ENCODE results near the gene CTIF.

CTIF gene

GRCh38 chr18:48813833-48814489 lies 275.1 kb downstream of the CTIF start:
- Histone ChIP-seq H2BK120ac (ENCODE audit: low read depth, low read length) (no peak overlapping the region), H3K9me3 (ENCODE audit: control insufficient read depth, low read length) (no peaks in the 10 kb centered on the region), H3K18ac (ENCODE audit: low read depth in 1 of 2, low read length in 2 of 2) (peak overlapping the region in 1 of 2 experiments; percentile 59), H4K8ac (ENCODE audit: low read length) (no peak overlapping the region), H3K27ac (ENCODE audit: low read length, poor library complexity, severe bottlenecking) (no peak overlapping the region), H3K9ac (ENCODE audit: low read length) (no peak overlapping the region), H3K14ac (ENCODE audit: low read length in 2 of 2) (peak overlapping the region in 1 of 2 experiments; percentile 49), H3K4me1 (ENCODE audit: control insufficient read depth, insufficient read depth, low read depth, low read length) (peaks cover 5% of the 10 kb centered on the region), H3K4me3 (ENCODE audit: insufficient read depth in 1 of 2, low read depth in 1 of 2, low read length in 2 of 2) (no peak overlapping the region), H3K36me3 (ENCODE audit: control insufficient read depth in 1 of 2, insufficient read depth in 2 of 2, low read depth in 1 of 2, low read length in 2 of 2) (peaks cover 22 to 29% of the 10 kb centered on the region in 2 experiments), H2AFZ (ENCODE audit: low read depth, low read length) (no peak overlapping the region), H3K23ac (ENCODE audit: low read length in 2 of 2) (no peak overlapping the region), H2BK15ac (ENCODE audit: low read depth, poor library complexity, severe bottlenecking) (no peak overlapping the region), H2AK5ac (ENCODE audit: low read length, severe bottlenecking) (peak overlapping the region; percentile 52), H2BK12ac (ENCODE audit: low read length in 2 of 2) (peak overlapping the region in 1 of 2 experiments; percentile 19), H3K27me3 (ENCODE audit: control insufficient read depth in 1 of 2, insufficient read depth in 1 of 2, low read length in 2 of 2) (no peaks in the 10 kb centered on the region), H3K79me1 (replicated peaks; ENCODE audit: low read length, poor library complexity, severe bottlenecking) (peaks cover 13% of the 10 kb centered on the region), H2BK5ac (ENCODE audit: low read depth, low read length, poor library complexity, severe bottlenecking) (no peak overlapping the region), H3K4me2 (ENCODE audit: low read length, poor library complexity, severe bottlenecking) (no peak overlapping the region), H4K91ac (ENCODE audit: low read length) (no peak overlapping the region), H3K4ac (ENCODE audit: low read depth in 1 of 2, low read length in 2 of 2) (no peak overlapping the region)
- 69% methylated on average over 5 of the region's 5 CpGs for WGBS
- no peak for DNase-seq

- Histone ChIP-seq H3K18ac (ENCODE audit: low read depth in 1 of 2, low read length in 2 of 2) (no peak overlapping the region), H3K4me2 (ENCODE audit: low read length, poor library complexity, severe bottlenecking) (no peak overlapping the region), H3K4me1 (ENCODE audit: control insufficient read depth, insufficient read depth, low read depth, low read length) (peaks cover 8% of the 10 kb centered on the region), H2AK5ac (ENCODE audit: low read length, severe bottlenecking) (peak overlapping the region; percentile 55), H2AFZ (ENCODE audit: low read depth, low read length) (no peak overlapping the region), H4K8ac (ENCODE audit: low read length) (no peak overlapping the region), H3K4ac (ENCODE audit: low read depth in 1 of 2, low read length in 2 of 2) (no peak overlapping the region), H3K36me3 (ENCODE audit: control insufficient read depth in 1 of 2, insufficient read depth in 2 of 2, low read depth in 1 of 2, low read length in 2 of 2) (peaks cover 25 to 36% of the 10 kb centered on the region in 2 experiments), H2BK12ac (ENCODE audit: low read length in 2 of 2) (peak overlapping the region in 1 of 2 experiments; percentile 18), H2BK15ac (ENCODE audit: low read depth, poor library complexity, severe bottlenecking) (no peak overlapping the region), H2BK120ac (ENCODE audit: low read depth, low read length) (no peak overlapping the region), H3K9ac (ENCODE audit: low read length) (no peak overlapping the region), H3K79me1 (replicated peaks; ENCODE audit: low read length, poor library complexity, severe bottlenecking) (peaks cover 15% of the 10 kb centered on the region), H3K4me3 (ENCODE audit: insufficient read depth in 1 of 2, low read depth in 1 of 2, low read length in 2 of 2) (no peak overlapping the region), H3K27ac (ENCODE audit: low read length, poor library complexity, severe bottlenecking) (no peak overlapping the region), H3K14ac (ENCODE audit: low read length in 2 of 2) (no peak overlapping the region), H3K23ac (ENCODE audit: low read length in 2 of 2) (no peak overlapping the region), H4K91ac (ENCODE audit: low read length) (no peak overlapping the region), H3K9me3 (ENCODE audit: control insufficient read depth, low read length) (no peaks in the 10 kb centered on the region), H3K27me3 (ENCODE audit: control insufficient read depth in 1 of 2, insufficient read depth in 1 of 2, low read length in 2 of 2) (no peaks in the 10 kb centered on the region), H2BK5ac (ENCODE audit: low read depth, low read length, poor library complexity, severe bottlenecking) (no peak overlapping the region)
- WGBS: 100% methylated on average over 1 of the region's 5 CpGs
- DNase-seq: peak; percentile 71
Measured at GRCh38 chr18:48814490-48815178, 275.8 kb downstream of the CTIF start.

GRCh38 chr18:48815179-48815515 lies 276.3 kb downstream of the CTIF start:
- Histone ChIP-seq H3K27me3 (ENCODE audit: control insufficient read depth in 1 of 2, insufficient read depth in 1 of 2, low read length in 2 of 2) (no peaks in the 10 kb centered on the region), H3K79me1 (replicated peaks; ENCODE audit: low read length, poor library complexity, severe bottlenecking) (peaks cover 16% of the 10 kb centered on the region), H3K27ac (ENCODE audit: low read length, poor library complexity, severe bottlenecking) (no peak overlapping the region), H2BK12ac (ENCODE audit: low read length in 2 of 2) (no peak overlapping the region), H3K4me1 (ENCODE audit: control insufficient read depth, insufficient read depth, low read depth, low read length) (peaks cover 8% of the 10 kb centered on the region), H3K4me2 (ENCODE audit: low read length, poor library complexity, severe bottlenecking) (no peak overlapping the region), H2AFZ (ENCODE audit: low read depth, low read length) (no peak overlapping the region), H4K8ac (ENCODE audit: low read length) (no peak overlapping the region), H3K4me3 (ENCODE audit: insufficient read depth in 1 of 2, low read depth in 1 of 2, low read length in 2 of 2) (no peak overlapping the region), H2BK5ac (ENCODE audit: low read depth, low read length, poor library complexity, severe bottlenecking) (no peak overlapping the region), H2BK15ac (ENCODE audit: low read depth, poor library complexity, severe bottlenecking) (no peak overlapping the region), H3K18ac (ENCODE audit: low read depth in 1 of 2, low read length in 2 of 2) (no peak overlapping the region), H3K14ac (ENCODE audit: low read length in 2 of 2) (no peak overlapping the region), H3K9me3 (ENCODE audit: control insufficient read depth, low read length) (no peaks in the 10 kb centered on the region), H2BK120ac (ENCODE audit: low read depth, low read length) (no peak overlapping the region), H3K23ac (ENCODE audit: low read length in 2 of 2) (no peak overlapping the region), H3K4ac (ENCODE audit: low read depth in 1 of 2, low read length in 2 of 2) (no peak overlapping the region), H3K36me3 (ENCODE audit: control insufficient read depth in 1 of 2, insufficient read depth in 2 of 2, low read depth in 1 of 2, low read length in 2 of 2) (peaks cover 25 to 41% of the 10 kb centered on the region in 2 experiments), H4K91ac (ENCODE audit: low read length) (no peak overlapping the region), H3K9ac (ENCODE audit: low read length) (no peak overlapping the region), H2AK5ac (ENCODE audit: low read length, severe bottlenecking) (no peak overlapping the region)
- WGBS: 92% methylated on average over 1 of the region's 1 CpG
- DNase-seq: no peak

GRCh38 chr18:48815581-48816324 lies 276.9 kb downstream of the CTIF start:
- no peak overlapping the region for H3K4ac ChIP-seq (ENCODE audit: low read depth in 1 of 2, low read length in 2 of 2)
- no peak overlapping the region for H2BK15ac ChIP-seq (ENCODE audit: low read depth, poor library complexity, severe bottlenecking)
- no peak overlapping the region for H4K91ac ChIP-seq (ENCODE audit: low read length)
- H2BK12ac ChIP-seq (ENCODE audit: low read length in 2 of 2): no peak overlapping the region
- H4K8ac ChIP-seq (ENCODE audit: low read length): no peak overlapping the region
- H3K27ac ChIP-seq (ENCODE audit: low read length, poor library complexity, severe bottlenecking): no peak overlapping the region
- H3K23ac ChIP-seq (ENCODE audit: low read length in 2 of 2): no peak overlapping the region
- H2AFZ ChIP-seq (ENCODE audit: low read depth, low read length): no peak overlapping the region
- peaks cover 19% of the 10 kb centered on the region for H3K79me1 ChIP-seq (replicated peaks; ENCODE audit: low read length, poor library complexity, severe bottlenecking)
- H3K4me1 ChIP-seq (ENCODE audit: control insufficient read depth, insufficient read depth, low read depth, low read length): peaks cover 8% of the 10 kb centered on the region
- DNase-seq: peak; percentile 65
- peaks cover 25 to 47% of the 10 kb centered on the region in 2 experiments for H3K36me3 ChIP-seq (ENCODE audit: control insufficient read depth in 1 of 2, insufficient read depth in 2 of 2, low read depth in 1 of 2, low read length in 2 of 2)
- H2AK5ac ChIP-seq (ENCODE audit: low read length, severe bottlenecking): peak overlapping the region; percentile 33
- H2BK5ac ChIP-seq (ENCODE audit: low read depth, low read length, poor library complexity, severe bottlenecking): no peak overlapping the region
- H3K14ac ChIP-seq (ENCODE audit: low read length in 2 of 2): no peak overlapping the region
- no peak overlapping the region for H3K4me3 ChIP-seq (ENCODE audit: insufficient read depth in 1 of 2, low read depth in 1 of 2, low read length in 2 of 2)
- no peak overlapping the region for H3K9ac ChIP-seq (ENCODE audit: low read length)
- WGBS: 88% methylated on average over 4 of the region's 5 CpGs
- no peak overlapping the region for H3K4me2 ChIP-seq (ENCODE audit: low read length, poor library complexity, severe bottlenecking)
- H3K27me3 ChIP-seq (ENCODE audit: control insufficient read depth in 1 of 2, insufficient read depth in 1 of 2, low read length in 2 of 2): no peaks in the 10 kb centered on the region
- no peak overlapping the region for H3K18ac ChIP-seq (ENCODE audit: low read depth in 1 of 2, low read length in 2 of 2)
- H2BK120ac ChIP-seq (ENCODE audit: low read depth, low read length): no peak overlapping the region
- H3K9me3 ChIP-seq (ENCODE audit: control insufficient read depth, low read length): no peaks in the 10 kb centered on the region

Measured in mesenchymal stem cell (in vitro differentiated cells and primary cell).